ENCODE results near the gene UST. TPM values are rescaled to one million over a fixed set of nuclear protein-coding genes. Genes with fewer than 3 reads are reported as not detected.

UST gene
- total RNA-seq, 2 experiments from 2014 or later = 3.7 to 4.9 TPM

- ChIA-PET CTCF (no interaction called here), POLR2A (no interaction called here)
- H3K4me3 Mint-ChIP-seq = no peak overlapping the region
- H3K36me3 Mint-ChIP-seq = no peaks in the 10 kb centered on the region
- no peak overlapping the region for H3K27ac Mint-ChIP-seq
- H3K4me1 Mint-ChIP-seq (ENCODE audit: low read depth) = no peaks in the 10 kb centered on the region
- H3K9me3 Mint-ChIP-seq = no peaks in the 10 kb centered on the region
- no peak for DNase-seq
- intact Hi-C loops (cut with micrococcal nuclease) = no loop called here
- H3K27me3 Mint-ChIP-seq = no peaks in the 10 kb centered on the region
These were observed 234.7 kb downstream of the UST start for GRCh38 chr6:148981515-148981914.

- Mint-ChIP-seq H3K4me1 (ENCODE audit: low read depth) (no peaks in the 10 kb centered on the region), H3K36me3 (no peaks in the 10 kb centered on the region), H3K27me3 (no peaks in the 10 kb centered on the region), H3K9me3 (no peaks in the 10 kb centered on the region), H3K27ac (no peak overlapping the region), H3K4me3 (no peak overlapping the region)
- ChIA-PET CTCF (interaction anchor here (0.6 kb wide), 2 partner anchors 17 to 21 kb away, joined by 3 to 4 read pairs; no protein-coding TSS in a partner anchor), POLR2A (no interaction called here)
- DNase-seq = no peak
- intact Hi-C loops (cut with micrococcal nuclease) = no loop called here
These were observed 236.4 kb downstream of the UST start for GRCh38 chr6:148983101-148983761.

GRCh38 chr6:148983966-148984365, 237.1 kb downstream of the UST start:
- ChIA-PET CTCF (no interaction called here), POLR2A (no interaction called here)
- no peak for DNase-seq
- Mint-ChIP-seq H3K36me3 (no peaks in the 10 kb centered on the region), H3K4me1 (ENCODE audit: low read depth) (no peaks in the 10 kb centered on the region), H3K9me3 (no peaks in the 10 kb centered on the region), H3K27me3 (no peaks in the 10 kb centered on the region), H3K27ac (no peak overlapping the region), H3K4me3 (no peak overlapping the region)
- intact Hi-C loops (cut with micrococcal nuclease) = no loop called here

- H3K36me3 Mint-ChIP-seq = no peaks in the 10 kb centered on the region
- CTCF ChIA-PET = interaction anchor here (0.6 kb wide), 1 partner anchor 42 kb away, joined by 5 read pairs; no protein-coding TSS in a partner anchor
- H3K9me3 Mint-ChIP-seq = no peaks in the 10 kb centered on the region
- no peaks in the 10 kb centered on the region for H3K4me1 Mint-ChIP-seq (ENCODE audit: low read depth)
- intact Hi-C loops (cut with micrococcal nuclease) = no loop called here
- H3K4me3 Mint-ChIP-seq = no peak overlapping the region
- no peak overlapping the region for H3K27ac Mint-ChIP-seq
- H3K27me3 Mint-ChIP-seq = no peaks in the 10 kb centered on the region
- POLR2A ChIA-PET = no interaction called here
- DNase-seq = no peak
These were observed 237.8 kb downstream of the UST start for GRCh38 chr6:148984531-148985056.

GRCh38 chr6:148985499-148985898, 238.7 kb downstream of the UST start:
- ChIA-PET CTCF (no interaction called here), POLR2A (no interaction called here)
- no peaks in the 10 kb centered on the region for H3K9me3 Mint-ChIP-seq
- no peaks in the 10 kb centered on the region for H3K27me3 Mint-ChIP-seq
- no peaks in the 10 kb centered on the region for H3K36me3 Mint-ChIP-seq
- intact Hi-C loops (cut with micrococcal nuclease) = no loop called here
- no peak overlapping the region for H3K4me3 Mint-ChIP-seq
- H3K27ac Mint-ChIP-seq = no peak overlapping the region
- no peak for DNase-seq
- no peaks in the 10 kb centered on the region for H3K4me1 Mint-ChIP-seq (ENCODE audit: low read depth)

DNA sequence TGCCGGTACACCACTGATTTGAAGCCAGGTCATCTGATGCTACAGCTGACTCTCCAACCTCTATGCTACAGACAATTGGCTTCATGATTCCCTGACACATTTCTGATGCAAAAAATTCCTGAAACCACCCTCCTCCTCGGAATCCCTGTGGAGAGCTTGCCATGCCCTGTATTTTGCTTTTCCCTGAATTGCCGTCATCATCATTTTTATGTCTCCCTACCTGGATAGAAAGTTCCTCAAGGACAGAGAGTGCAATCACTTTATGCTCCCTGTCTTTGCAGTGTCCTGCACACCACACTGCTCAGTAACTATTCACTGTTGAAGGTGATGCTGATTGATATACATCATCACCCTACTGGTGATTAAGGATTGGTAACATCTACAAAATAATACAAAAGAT, 239.8 kb downstream of the UST start:
- H3K27me3 Mint-ChIP-seq = no peaks in the 10 kb centered on the region
- no peaks in the 10 kb centered on the region for H3K4me1 Mint-ChIP-seq (ENCODE audit: low read depth)
- H3K36me3 Mint-ChIP-seq = no peaks in the 10 kb centered on the region
- H3K4me3 Mint-ChIP-seq = no peak overlapping the region
- H3K27ac Mint-ChIP-seq = no peak overlapping the region
- no peak for DNase-seq
- no peaks in the 10 kb centered on the region for H3K9me3 Mint-ChIP-seq
- CTCF ChIA-PET = no interaction called here
- intact Hi-C loops (cut with micrococcal nuclease) = no loop called here
- POLR2A ChIA-PET = no interaction called here

- Mint-ChIP-seq H3K9me3 (no peaks in the 10 kb centered on the region), H3K4me1 (ENCODE audit: low read depth) (no peaks in the 10 kb centered on the region), H3K36me3 (no peaks in the 10 kb centered on the region), H3K27ac (no peak overlapping the region), H3K4me3 (no peak overlapping the region), H3K27me3 (no peaks in the 10 kb centered on the region)
- intact Hi-C loops (cut with micrococcal nuclease) = no loop called here
- ChIA-PET CTCF (no interaction called here), POLR2A (no interaction called here)
- no peak for DNase-seq
These were observed 241.2 kb downstream of the UST start for GRCh38 chr6:148987982-148988381.

DNA sequence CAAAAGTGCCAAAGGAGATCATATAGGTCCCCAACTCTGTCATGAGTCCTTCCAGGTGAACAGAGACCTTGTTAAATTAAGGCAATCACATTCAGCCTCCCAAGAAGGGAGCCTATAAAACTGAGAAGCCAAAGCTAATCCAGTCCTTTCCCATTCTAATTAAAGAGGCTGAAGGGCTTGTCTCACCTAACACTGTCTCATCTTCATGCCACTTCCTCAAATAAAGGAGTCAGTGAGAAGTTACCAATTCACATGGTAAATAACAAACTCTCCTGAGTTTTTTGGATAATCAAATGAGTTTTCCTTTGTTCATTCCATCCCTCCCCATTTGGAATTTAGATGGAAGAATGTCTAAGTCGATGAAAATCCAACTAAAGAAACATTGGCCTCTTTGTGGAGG, 242.8 kb downstream of the UST start:
- no peak overlapping the region for H3K27ac Mint-ChIP-seq
- no peaks in the 10 kb centered on the region for H3K27me3 Mint-ChIP-seq
- POLR2A ChIA-PET = no interaction called here
- H3K4me1 Mint-ChIP-seq (ENCODE audit: low read depth) = no peaks in the 10 kb centered on the region
- intact Hi-C loops (cut with micrococcal nuclease) = no loop called here
- no peak for DNase-seq
- CTCF ChIA-PET = interaction anchor here (0.6 kb wide), 1 partner anchor 574 kb away, joined by 3 read pairs; no protein-coding TSS in a partner anchor
- H3K9me3 Mint-ChIP-seq = no peaks in the 10 kb centered on the region
- H3K36me3 Mint-ChIP-seq = peaks cover 2% of the 10 kb centered on the region
- no peak overlapping the region for H3K4me3 Mint-ChIP-seq

- ChIA-PET CTCF (no interaction called here), POLR2A (no interaction called here)
- no peak overlapping the region for H3K27ac Mint-ChIP-seq
- H3K36me3 Mint-ChIP-seq = peaks cover 2% of the 10 kb centered on the region
- intact Hi-C loops (cut with micrococcal nuclease) = no loop called here
- no peak overlapping the region for H3K4me3 Mint-ChIP-seq
- no peaks in the 10 kb centered on the region for H3K4me1 Mint-ChIP-seq (ENCODE audit: low read depth)
- no peaks in the 10 kb centered on the region for H3K27me3 Mint-ChIP-seq
- H3K9me3 Mint-ChIP-seq = no peaks in the 10 kb centered on the region
- DNase-seq = no peak
These were observed 243.6 kb downstream of the UST start for GRCh38 chr6:148990403-148990802.

- peaks cover 14% of the 10 kb centered on the region for H3K36me3 Mint-ChIP-seq
- no peak overlapping the region for H3K27ac Mint-ChIP-seq
- intact Hi-C loops (cut with micrococcal nuclease) = no loop called here
- H3K9me3 Mint-ChIP-seq = peaks cover 14% of the 10 kb centered on the region
- no peaks in the 10 kb centered on the region for H3K27me3 Mint-ChIP-seq
- H3K4me3 Mint-ChIP-seq = no peak overlapping the region
- H3K4me1 Mint-ChIP-seq (ENCODE audit: low read depth) = peaks cover 16% of the 10 kb centered on the region
- POLR2A ChIA-PET = no interaction called here
- CTCF ChIA-PET = no interaction called here
- DNase-seq = no peak
These were observed 250.0 kb downstream of the UST start for GRCh38 chr6:148996815-148997214.

DNA sequence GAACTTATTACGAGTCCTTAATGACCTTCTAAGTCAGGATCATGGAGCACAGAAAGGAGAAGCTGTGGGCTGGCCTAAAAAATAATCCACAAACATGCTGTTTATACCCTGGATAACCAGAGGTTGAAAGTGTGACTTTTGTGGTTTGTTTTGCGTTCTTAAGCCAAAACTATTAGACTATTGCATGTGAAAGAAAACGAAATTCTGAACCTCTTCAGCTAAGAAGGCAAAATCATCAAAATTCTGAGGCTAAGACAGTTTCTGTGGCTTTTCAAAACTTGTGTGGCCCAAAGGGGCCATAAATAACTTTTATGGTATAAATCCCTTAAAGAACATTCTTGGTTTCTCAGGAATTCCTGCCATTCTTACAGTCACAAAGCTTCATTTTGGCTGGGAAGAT, 251.0 kb downstream of the UST start:
- intact Hi-C loops (cut with micrococcal nuclease) = no loop called here
- no peak overlapping the region for H3K4me3 Mint-ChIP-seq
- H3K4me1 Mint-ChIP-seq (ENCODE audit: low read depth) = peaks cover 16% of the 10 kb centered on the region
- H3K9me3 Mint-ChIP-seq = peaks cover 14% of the 10 kb centered on the region
- ChIA-PET CTCF (no interaction called here), POLR2A (no interaction called here)
- H3K27ac Mint-ChIP-seq = no peak overlapping the region
- H3K36me3 Mint-ChIP-seq = peaks cover 14% of the 10 kb centered on the region
- no peaks in the 10 kb centered on the region for H3K27me3 Mint-ChIP-seq
- DNase-seq = no peak

DNA sequence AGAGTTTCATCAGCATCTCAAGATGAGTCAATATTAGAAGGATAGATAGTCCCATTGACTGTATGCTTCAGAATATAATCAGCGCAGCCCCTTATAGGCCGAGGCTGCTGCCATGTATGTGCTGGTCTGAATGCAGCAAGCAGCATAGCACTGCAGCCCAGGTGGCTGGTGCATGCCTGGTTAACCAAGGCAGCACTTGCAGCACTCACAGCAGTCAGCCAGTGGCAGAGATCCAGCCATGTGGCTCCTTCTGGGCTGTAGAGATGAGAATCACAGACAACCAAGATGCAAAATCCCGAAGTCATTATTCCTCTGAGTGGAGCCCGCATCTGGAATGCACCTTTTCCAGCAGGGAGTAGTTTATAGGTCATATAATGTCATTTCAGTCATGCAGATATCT, 251.9 kb downstream of the UST start:
- no peak for DNase-seq
- H3K27ac Mint-ChIP-seq = no peak overlapping the region
- POLR2A ChIA-PET = no interaction called here
- intact Hi-C loops (cut with micrococcal nuclease) = no loop called here
- H3K27me3 Mint-ChIP-seq = no peaks in the 10 kb centered on the region
- peaks cover 16% of the 10 kb centered on the region for H3K4me1 Mint-ChIP-seq (ENCODE audit: low read depth)
- H3K9me3 Mint-ChIP-seq = peaks cover 14% of the 10 kb centered on the region
- H3K36me3 Mint-ChIP-seq = peaks cover 12% of the 10 kb centered on the region
- CTCF ChIA-PET = no interaction called here
- no peak overlapping the region for H3K4me3 Mint-ChIP-seq

DNA sequence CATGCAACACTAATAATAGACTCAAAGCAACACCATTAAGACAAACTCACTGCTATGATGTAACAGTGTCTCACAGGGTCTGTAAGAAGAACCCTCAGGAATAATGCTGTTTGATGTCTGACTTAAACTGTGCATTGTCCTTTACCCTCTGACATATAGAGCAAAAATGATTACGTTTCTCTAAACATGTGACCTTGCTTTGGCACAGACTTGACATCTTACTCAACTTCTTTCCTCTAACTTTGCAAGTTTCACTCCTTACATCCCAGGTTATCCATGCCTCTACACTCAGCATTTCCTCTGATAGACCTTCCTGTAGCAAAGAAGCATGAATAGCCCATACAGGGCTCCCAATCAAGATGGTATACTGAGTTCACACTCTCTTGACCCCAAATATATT, 252.7 kb downstream of the UST start:
- intact Hi-C loops (cut with micrococcal nuclease) = no loop called here
- no peak for DNase-seq
- H3K27me3 Mint-ChIP-seq = no peaks in the 10 kb centered on the region
- ChIA-PET CTCF (no interaction called here), POLR2A (no interaction called here)
- no peak overlapping the region for H3K4me3 Mint-ChIP-seq
- peaks cover 16% of the 10 kb centered on the region for H3K4me1 Mint-ChIP-seq (ENCODE audit: low read depth)
- peaks cover 11% of the 10 kb centered on the region for H3K36me3 Mint-ChIP-seq
- peaks cover 14% of the 10 kb centered on the region for H3K9me3 Mint-ChIP-seq
- no peak overlapping the region for H3K27ac Mint-ChIP-seq
